ENCODE measurements around the gene MSI2.

GRCh38 chr17:57512258-57512657, 255.9 kb downstream of the MSI2 start:
- TF ChIP-seq ZNF274 (IDR thresholded peaks at IDR 0.05; ENCODE audit: low read depth, low read length) (no peak), YY1 (IDR thresholded peaks at IDR 0.05; ENCODE audit: insufficient read depth, insufficient read length) (no peak)
